ENCODE measurements around the gene USP2.

Gene USP2

GRCh38 chr11:119332111-119332765 lies 49.3 kb downstream of the USP2 start:
- no peak for DNase-seq (ENCODE audit: low spot score)
- TF ChIP-seq CTCF (IDR thresholded peaks at IDR 0.05; ENCODE audit: extremely low read depth, insufficient read depth, missing control alignments) = no peak
- in situ Hi-C loops (cut with MboI; ENCODE audit: low pct_unique_long_range_greater_than_20kb, low sequenced_read_pairs, unreplicated experiment) = no loop called here

GRCh38 chr11:119330237-119330636 lies 51.3 kb downstream of the USP2 start:
- in situ Hi-C loops (cut with MboI; ENCODE audit: low pct_unique_long_range_greater_than_20kb, low sequenced_read_pairs, unreplicated experiment) = no loop called here
- DNase-seq (ENCODE audit: low spot score) = no peak
- TF ChIP-seq CTCF (IDR thresholded peaks at IDR 0.05; ENCODE audit: extremely low read depth, insufficient read depth, missing control alignments) = no peak

- no peak for DNase-seq (ENCODE audit: low spot score)
- no peak for TF ChIP-seq CTCF (IDR thresholded peaks at IDR 0.05; ENCODE audit: extremely low read depth, insufficient read depth, missing control alignments)
- in situ Hi-C loops (cut with MboI; ENCODE audit: low pct_unique_long_range_greater_than_20kb, low sequenced_read_pairs, unreplicated experiment) = no loop called here
Observed at GRCh38 chr11:119329320-119329719, 52.2 kb downstream of the USP2 start.

GRCh38 chr11:119324189-119324588 lies 57.3 kb downstream of the USP2 start:
- no peak for TF ChIP-seq CTCF (IDR thresholded peaks at IDR 0.05; ENCODE audit: extremely low read depth, insufficient read depth, missing control alignments)
- DNase-seq (ENCODE audit: low spot score) = no peak
- in situ Hi-C loops (cut with MboI; ENCODE audit: low pct_unique_long_range_greater_than_20kb, low sequenced_read_pairs, unreplicated experiment) = no loop called here

- peak; percentile 84 for TF ChIP-seq CTCF (IDR thresholded peaks at IDR 0.05; ENCODE audit: extremely low read depth, insufficient read depth, missing control alignments)
- in situ Hi-C loops (cut with MboI; ENCODE audit: low pct_unique_long_range_greater_than_20kb, low sequenced_read_pairs, unreplicated experiment) = no loop called here
- peak; percentile 69 for DNase-seq (ENCODE audit: low spot score)
Observed at GRCh38 chr11:119323532-119324033, 57.9 kb downstream of the USP2 start.

GRCh38 chr11:119322921-119323531 lies 58.5 kb downstream of the USP2 start:
- in situ Hi-C loops (cut with MboI; ENCODE audit: low pct_unique_long_range_greater_than_20kb, low sequenced_read_pairs, unreplicated experiment) = no loop called here
- TF ChIP-seq CTCF (IDR thresholded peaks at IDR 0.05; ENCODE audit: extremely low read depth, insufficient read depth, missing control alignments) = no peak
- no peak for DNase-seq (ENCODE audit: low spot score)

All from GM13977 (cell line).